ENCODE data around the gene SPINK4.

SPINK4 gene

DNA sequence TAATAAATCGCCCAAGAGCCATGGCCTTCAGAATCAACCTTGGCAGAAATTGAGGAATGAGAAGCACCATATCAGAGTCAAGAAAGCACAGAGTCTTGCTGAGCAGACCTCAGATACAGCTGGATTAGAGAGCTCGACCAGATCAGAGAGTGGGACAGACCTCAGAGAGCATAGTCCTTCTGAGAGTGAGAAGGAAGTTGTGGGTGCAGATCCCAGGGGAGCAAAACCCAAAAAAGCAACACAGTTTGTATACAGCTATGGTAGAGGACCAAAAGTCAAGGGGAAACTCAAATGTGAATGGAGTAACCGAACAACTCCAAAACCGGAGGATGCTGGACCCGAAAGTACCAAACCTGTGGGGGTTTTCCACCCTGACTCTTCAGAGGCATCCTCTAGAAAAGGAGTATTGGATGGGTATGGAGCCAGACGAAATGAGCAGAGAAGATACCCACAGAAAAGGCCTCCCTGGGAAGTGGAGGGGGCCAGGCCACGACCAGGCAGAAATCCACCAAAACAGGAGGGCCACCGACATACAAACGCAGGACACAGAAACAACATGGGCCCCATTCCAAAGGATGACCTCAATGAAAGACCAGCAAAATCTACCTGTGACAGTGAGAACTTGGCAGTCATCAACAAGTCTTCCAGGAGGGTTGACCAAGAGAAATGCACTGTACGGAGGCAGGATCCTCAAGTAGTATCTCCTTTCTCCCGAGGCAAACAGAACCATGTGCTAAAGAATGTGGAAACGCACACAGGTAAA lies 54.9 kb downstream of the SPINK4 start:
- DNase-seq, result no peak

- no peak for DNase-seq
Measured at GRCh38 chr9:33295571-33295970, 55.6 kb downstream of the SPINK4 start.

GRCh38 chr9:33297432-33297831 lies 57.5 kb downstream of the SPINK4 start:
- no peak for DNase-seq

Measured in activated CD4-positive, alpha-beta T cell treated with anti-CD3 and anti-CD28 coated beads, Interleukin-2, amount 50 U/mL, for 1 hour (primary cell).